ENCODE measurements around the gene KCNQ1. TPM values are rescaled to one million over a fixed set of nuclear protein-coding genes. Genes with fewer than 3 reads are reported as not detected.

The KCNQ1 gene
- polyA plus RNA-seq, 2 donors: 0.31 to 0.52 TPM

GRCh38 chr11:2547806-2548205 is 103.0 kb downstream of the KCNQ1 start:
- 82 to 84% methylated on average over 16 of the region's 16 CpGs for WGBS, 2 donors
- Histone ChIP-seq H3K27me3 (ENCODE audit: control insufficient read depth in 1 of 2, insufficient read depth in 2 of 2, low read length in 2 of 2) (no peaks in the 10 kb centered on the region), H3K9me3 (ENCODE audit: control insufficient read depth in 2 of 2, insufficient read depth in 1 of 2, low read depth in 1 of 2, low read length in 1 of 2) (no peaks in the 10 kb centered on the region), H3K4me1 (ENCODE audit: control insufficient read depth in 2 of 2, insufficient read depth in 2 of 2, low read length in 1 of 2) (peaks cover 0 to 3% of the 10 kb centered on the region in 2 donors), H3K4me3 (ENCODE audit: low read depth in 1 of 2, low read length in 2 of 2) (no peak overlapping the region), H3K27ac (ENCODE audit: low read depth in 2 of 2, low read length in 1 of 2) (no peak overlapping the region), H3K36me3 (ENCODE audit: control insufficient read depth in 2 of 2, insufficient read depth in 2 of 2, low read length in 1 of 2) (no peaks in the 10 kb centered on the region)

DNA sequence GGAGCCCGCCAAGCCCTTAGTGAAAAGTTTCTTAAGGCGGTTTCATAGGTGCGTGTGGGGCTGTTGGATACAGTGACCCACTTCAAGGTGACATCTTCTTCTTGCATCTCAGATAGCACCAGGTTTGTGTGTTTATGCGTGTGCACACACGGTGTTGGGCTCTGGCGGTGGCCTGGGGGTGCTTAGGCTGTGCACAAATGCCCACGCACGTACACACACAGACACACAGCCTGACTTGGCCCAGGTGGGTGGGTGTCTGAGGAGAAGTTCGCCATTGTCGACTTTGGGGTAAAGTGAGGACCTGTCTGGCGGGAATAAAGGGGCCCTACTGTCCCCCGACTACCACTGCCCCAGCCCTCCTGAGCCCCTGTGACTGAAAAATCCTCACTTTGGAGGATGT is 103.8 kb downstream of the KCNQ1 start:
- 92 to 96% methylated on average over 12 of the region's 12 CpGs for WGBS, 2 donors
- Histone ChIP-seq H3K36me3 (ENCODE audit: control insufficient read depth in 2 of 2, insufficient read depth in 2 of 2, low read length in 1 of 2) (no peaks in the 10 kb centered on the region), H3K4me3 (ENCODE audit: low read depth in 1 of 2, low read length in 2 of 2) (no peak overlapping the region), H3K4me1 (ENCODE audit: control insufficient read depth in 2 of 2, insufficient read depth in 2 of 2, low read length in 1 of 2) (peaks cover 0 to 3% of the 10 kb centered on the region in 2 donors), H3K27ac (ENCODE audit: low read depth in 2 of 2, low read length in 1 of 2) (no peak overlapping the region), H3K27me3 (ENCODE audit: control insufficient read depth in 1 of 2, insufficient read depth in 2 of 2, low read length in 2 of 2) (no peaks in the 10 kb centered on the region), H3K9me3 (ENCODE audit: control insufficient read depth in 2 of 2, insufficient read depth in 1 of 2, low read depth in 1 of 2, low read length in 1 of 2) (no peaks in the 10 kb centered on the region)

DNA sequence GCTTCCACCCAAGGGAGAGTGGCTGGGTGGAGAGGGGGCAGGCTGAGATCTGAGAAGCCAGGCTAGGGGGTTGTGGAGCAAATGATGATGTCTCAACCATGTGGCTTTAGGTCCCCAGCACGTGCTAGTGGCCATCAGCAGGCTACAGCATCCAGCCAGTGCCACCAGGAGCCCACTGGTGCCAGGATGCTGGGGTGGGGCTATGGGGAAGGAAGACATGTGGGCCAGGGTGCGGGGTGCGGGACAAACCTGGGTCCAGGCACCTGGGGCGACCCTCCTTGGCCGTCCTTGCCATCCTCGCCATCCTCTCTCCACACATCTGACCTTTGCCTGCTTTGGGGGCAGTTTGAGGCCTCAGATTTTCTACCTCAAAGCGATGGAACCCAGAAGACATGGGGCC is 104.3 kb downstream of the KCNQ1 start:
- no peak overlapping the region for H3K4me3 ChIP-seq (ENCODE audit: low read depth in 1 of 2, low read length in 2 of 2)
- H3K27ac ChIP-seq (ENCODE audit: low read depth in 2 of 2, low read length in 1 of 2): no peak overlapping the region
- peaks cover 0 to 3% of the 10 kb centered on the region in 2 donors for H3K4me1 ChIP-seq (ENCODE audit: control insufficient read depth in 2 of 2, insufficient read depth in 2 of 2, low read length in 1 of 2)
- H3K27me3 ChIP-seq (ENCODE audit: control insufficient read depth in 1 of 2, insufficient read depth in 2 of 2, low read length in 2 of 2): no peaks in the 10 kb centered on the region
- H3K9me3 ChIP-seq (ENCODE audit: control insufficient read depth in 2 of 2, insufficient read depth in 1 of 2, low read depth in 1 of 2, low read length in 1 of 2): no peaks in the 10 kb centered on the region
- no peaks in the 10 kb centered on the region for H3K36me3 ChIP-seq (ENCODE audit: control insufficient read depth in 2 of 2, insufficient read depth in 2 of 2, low read length in 1 of 2)
- 95% methylated on average over 7 of the region's 7 CpGs for WGBS, 2 donors

- Histone ChIP-seq H3K4me1 (ENCODE audit: control insufficient read depth in 2 of 2, insufficient read depth in 2 of 2, low read length in 1 of 2) (peaks cover 0 to 3% of the 10 kb centered on the region in 2 donors), H3K27ac (ENCODE audit: low read depth in 2 of 2, low read length in 1 of 2) (no peak overlapping the region), H3K36me3 (ENCODE audit: control insufficient read depth in 2 of 2, insufficient read depth in 2 of 2, low read length in 1 of 2) (no peaks in the 10 kb centered on the region), H3K9me3 (ENCODE audit: control insufficient read depth in 2 of 2, insufficient read depth in 1 of 2, low read depth in 1 of 2, low read length in 1 of 2) (no peaks in the 10 kb centered on the region), H3K27me3 (ENCODE audit: control insufficient read depth in 1 of 2, insufficient read depth in 2 of 2, low read length in 2 of 2) (no peaks in the 10 kb centered on the region), H3K4me3 (ENCODE audit: low read depth in 1 of 2, low read length in 2 of 2) (no peak overlapping the region)
- 84 to 87% methylated on average over 13 of the region's 13 CpGs for WGBS, 2 donors
Measured at GRCh38 chr11:2549491-2549875, 104.7 kb downstream of the KCNQ1 start.

GRCh38 chr11:2549876-2550605 is 105.2 kb downstream of the KCNQ1 start:
- H3K4me1 ChIP-seq (ENCODE audit: control insufficient read depth in 2 of 2, insufficient read depth in 2 of 2, low read length in 1 of 2): peaks cover 0 to 3% of the 10 kb centered on the region in 2 donors
- H3K36me3 ChIP-seq (ENCODE audit: control insufficient read depth in 2 of 2, insufficient read depth in 2 of 2, low read length in 1 of 2): no peaks in the 10 kb centered on the region
- WGBS, 2 donors: 77 to 80% methylated on average over 35 to 36 of the region's 36 CpGs
- H3K9me3 ChIP-seq (ENCODE audit: control insufficient read depth in 2 of 2, insufficient read depth in 1 of 2, low read depth in 1 of 2, low read length in 1 of 2): no peaks in the 10 kb centered on the region
- H3K27ac ChIP-seq (ENCODE audit: low read depth in 2 of 2, low read length in 1 of 2): no peak overlapping the region
- H3K4me3 ChIP-seq (ENCODE audit: low read depth in 1 of 2, low read length in 2 of 2): no peak overlapping the region
- no peaks in the 10 kb centered on the region for H3K27me3 ChIP-seq (ENCODE audit: control insufficient read depth in 1 of 2, insufficient read depth in 2 of 2, low read length in 2 of 2)

- Histone ChIP-seq H3K4me3 (ENCODE audit: low read depth in 1 of 2, low read length in 2 of 2) (no peak overlapping the region), H3K36me3 (ENCODE audit: control insufficient read depth in 2 of 2, insufficient read depth in 2 of 2, low read length in 1 of 2) (no peaks in the 10 kb centered on the region), H3K4me1 (ENCODE audit: control insufficient read depth in 2 of 2, insufficient read depth in 2 of 2, low read length in 1 of 2) (peaks cover 0 to 3% of the 10 kb centered on the region in 2 donors), H3K27me3 (ENCODE audit: control insufficient read depth in 1 of 2, insufficient read depth in 2 of 2, low read length in 2 of 2) (no peaks in the 10 kb centered on the region), H3K27ac (ENCODE audit: low read depth in 2 of 2, low read length in 1 of 2) (no peak overlapping the region), H3K9me3 (ENCODE audit: control insufficient read depth in 2 of 2, insufficient read depth in 1 of 2, low read depth in 1 of 2, low read length in 1 of 2) (no peaks in the 10 kb centered on the region)
- 81 to 85% methylated on average over 8 of the region's 8 CpGs for WGBS, 2 donors
Measured at GRCh38 chr11:2550606-2550970, 105.8 kb downstream of the KCNQ1 start.

DNA sequence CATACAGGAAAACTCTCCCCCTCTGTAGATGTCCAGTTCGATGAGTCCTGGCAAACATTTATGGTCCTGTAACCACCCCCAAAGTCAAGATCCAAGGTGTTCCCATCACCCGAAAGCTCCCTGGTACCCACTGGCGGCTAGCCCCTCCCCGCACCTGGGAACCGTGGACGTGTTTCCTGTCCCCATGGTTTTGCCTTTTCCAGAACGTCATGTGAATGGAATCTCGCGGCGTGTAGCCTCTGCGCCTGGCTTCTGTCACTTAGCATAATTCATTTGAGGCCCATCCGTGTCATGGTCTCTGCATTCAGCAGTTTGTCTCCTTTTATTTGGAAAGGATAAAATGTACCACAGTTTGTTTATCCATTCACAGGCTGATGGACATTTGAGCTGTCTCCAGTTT is 106.3 kb downstream of the KCNQ1 start:
- Histone ChIP-seq H3K9me3 (ENCODE audit: control insufficient read depth in 2 of 2, insufficient read depth in 1 of 2, low read depth in 1 of 2, low read length in 1 of 2) (no peaks in the 10 kb centered on the region), H3K36me3 (ENCODE audit: control insufficient read depth in 2 of 2, insufficient read depth in 2 of 2, low read length in 1 of 2) (no peaks in the 10 kb centered on the region), H3K4me3 (ENCODE audit: low read depth in 1 of 2, low read length in 2 of 2) (no peak overlapping the region), H3K4me1 (ENCODE audit: control insufficient read depth in 2 of 2, insufficient read depth in 2 of 2, low read length in 1 of 2) (peaks cover 0 to 3% of the 10 kb centered on the region in 2 donors), H3K27me3 (ENCODE audit: control insufficient read depth in 1 of 2, insufficient read depth in 2 of 2, low read length in 2 of 2) (no peaks in the 10 kb centered on the region), H3K27ac (ENCODE audit: low read depth in 2 of 2, low read length in 1 of 2) (no peak overlapping the region)
- 81 to 82% methylated on average over 12 of the region's 12 CpGs for WGBS, 2 donors

DNA sequence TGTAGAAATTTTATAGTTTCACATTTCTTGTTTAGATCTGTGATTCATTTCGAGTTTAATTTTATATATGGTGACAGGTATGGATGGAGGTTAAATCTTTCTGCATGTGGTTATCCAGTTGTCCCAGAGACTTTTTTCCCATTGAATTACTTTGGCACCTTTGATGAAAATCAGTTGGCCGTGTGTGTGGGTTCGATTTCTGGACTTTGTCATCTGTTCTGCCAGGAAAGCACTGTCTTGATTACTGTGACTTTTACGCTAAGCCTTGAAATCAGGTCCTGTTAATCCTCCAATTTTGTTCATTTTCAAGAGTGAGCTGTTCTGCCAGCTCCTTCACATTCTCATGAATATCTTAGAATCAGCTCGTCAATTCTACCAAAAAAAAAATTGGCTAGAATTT is 107.4 kb downstream of the KCNQ1 start:
- no peaks in the 10 kb centered on the region for H3K9me3 ChIP-seq (ENCODE audit: control insufficient read depth in 2 of 2, insufficient read depth in 1 of 2, low read depth in 1 of 2, low read length in 1 of 2)
- peaks cover 0 to 3% of the 10 kb centered on the region in 2 donors for H3K4me1 ChIP-seq (ENCODE audit: control insufficient read depth in 2 of 2, insufficient read depth in 2 of 2, low read length in 1 of 2)
- no peaks in the 10 kb centered on the region for H3K36me3 ChIP-seq (ENCODE audit: control insufficient read depth in 2 of 2, insufficient read depth in 2 of 2, low read length in 1 of 2)
- 75 to 86% methylated on average over 5 of the region's 5 CpGs for WGBS, 2 donors
- H3K4me3 ChIP-seq (ENCODE audit: low read depth in 1 of 2, low read length in 2 of 2): no peak overlapping the region
- H3K27ac ChIP-seq (ENCODE audit: low read depth in 2 of 2, low read length in 1 of 2): no peak overlapping the region
- H3K27me3 ChIP-seq (ENCODE audit: control insufficient read depth in 1 of 2, insufficient read depth in 2 of 2, low read length in 2 of 2): no peaks in the 10 kb centered on the region

DNA sequence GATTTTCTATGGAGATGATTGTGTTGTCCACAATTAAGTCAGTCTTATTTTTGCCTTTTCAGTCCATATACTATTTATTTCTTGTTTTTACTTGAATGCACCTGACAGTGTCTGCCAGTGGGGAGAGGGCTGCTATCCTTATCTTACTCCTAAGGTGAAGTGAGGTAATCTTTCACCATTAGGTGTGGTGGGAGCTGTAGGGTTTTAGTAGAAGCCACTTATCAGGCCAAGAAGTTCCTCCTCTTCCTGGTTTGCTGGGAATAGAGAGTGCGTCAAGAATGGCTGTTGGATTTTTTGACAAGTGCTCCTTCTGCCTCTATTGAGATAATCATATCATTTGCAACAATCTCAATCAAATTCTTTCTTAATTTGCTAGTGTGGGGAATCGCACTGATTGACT is 108.4 kb downstream of the KCNQ1 start:
- Histone ChIP-seq H3K4me1 (ENCODE audit: control insufficient read depth in 2 of 2, insufficient read depth in 2 of 2, low read length in 1 of 2) (peaks cover 0 to 3% of the 10 kb centered on the region in 2 donors), H3K36me3 (ENCODE audit: control insufficient read depth in 2 of 2, insufficient read depth in 2 of 2, low read length in 1 of 2) (no peaks in the 10 kb centered on the region), H3K27me3 (ENCODE audit: control insufficient read depth in 1 of 2, insufficient read depth in 2 of 2, low read length in 2 of 2) (no peaks in the 10 kb centered on the region), H3K9me3 (ENCODE audit: control insufficient read depth in 2 of 2, insufficient read depth in 1 of 2, low read depth in 1 of 2, low read length in 1 of 2) (no peaks in the 10 kb centered on the region), H3K4me3 (ENCODE audit: low read depth in 1 of 2, low read length in 2 of 2) (no peak overlapping the region), H3K27ac (ENCODE audit: low read depth in 2 of 2, low read length in 1 of 2) (no peak overlapping the region)
- 97 to 100% methylated on average over 2 of the region's 2 CpGs for WGBS, 2 donors

- Histone ChIP-seq H3K4me3 (ENCODE audit: low read depth in 1 of 2, low read length in 2 of 2) (no peak overlapping the region), H3K4me1 (ENCODE audit: control insufficient read depth in 2 of 2, insufficient read depth in 2 of 2, low read length in 1 of 2) (peaks cover 0 to 3% of the 10 kb centered on the region in 2 donors), H3K36me3 (ENCODE audit: control insufficient read depth in 2 of 2, insufficient read depth in 2 of 2, low read length in 1 of 2) (no peaks in the 10 kb centered on the region), H3K9me3 (ENCODE audit: control insufficient read depth in 2 of 2, insufficient read depth in 1 of 2, low read depth in 1 of 2, low read length in 1 of 2) (no peaks in the 10 kb centered on the region), H3K27me3 (ENCODE audit: control insufficient read depth in 1 of 2, insufficient read depth in 2 of 2, low read length in 2 of 2) (no peaks in the 10 kb centered on the region), H3K27ac (ENCODE audit: low read depth in 2 of 2, low read length in 1 of 2) (no peak overlapping the region)
- WGBS, 2 donors: 69 to 78% methylated on average over 9 of the region's 9 CpGs
Measured at GRCh38 chr11:2553886-2554285, 109.1 kb downstream of the KCNQ1 start.

All from esophagus (tissue), 2 donors.